Mammary epithelial cell (primary cell): ENCODE results near the gene RECK.
"Not testable (repeated sequence)": the region's sequence is repeated elsewhere in the genome, so short reads cannot be mapped to it uniquely, and the experiment has no call there.

Experiments used
- CTCF ChIP-seq, 2 donors: IDR thresholded peaks in 1 of 2; conservative IDR thresholded peaks in 1 of 2; 2 replicates each; pipeline ENCODE4 v1.5.1; 2011 to 2012; ENCODE audit warnings: inconsistent platforms in 2 of 2, low read length in 2 of 2, mild to moderate bottlenecking in 2 of 2, control low read depth in 1 of 2, low read depth in 1 of 2; ENCODE audit not compliant: insufficient read depth in 1 of 2; ENCODE audit errors: extremely low read depth in 1 of 2
- EZH2 ChIP-seq: IDR thresholded peaks from 2 replicates; pipeline ENCODE4 v1.6.1; 2012; ENCODE audit warnings: low read length, inconsistent platforms, borderline replicate concordance

GRCh38 chr9:35993136-35993535 lies 43.6 kb upstream of the RECK start:
- not testable (repeated sequence) for TF ChIP-seq CTCF (conservative IDR thresholded peaks at IDR 0.05 in 1 of 2, IDR thresholded peaks at IDR 0.05 in 1 of 2; ENCODE audit: extremely low read depth in 1 of 2, insufficient read depth in 1 of 2, low read depth in 1 of 2, low read length in 2 of 2); EZH2
